Epithelial cell of esophagus (primary cell): ENCODE results near the gene ACOT7.

ENCODE experiments used
- DNase-seq: peaks from one replicate; pipeline ENCODE4 v3.0.0; 2010; ENCODE audit warnings: low read depth
- H3K4me3 ChIP-seq: 2 replicates; pipeline ENCODE4 v1.5.1; 2011; ENCODE audit warnings: mild to moderate bottlenecking, low read length, control low read depth
- CTCF ChIP-seq: IDR thresholded peaks from 2 replicates; pipeline ENCODE4 v1.5.1; 2011; ENCODE audit warnings: low read depth, mild to moderate bottlenecking, low read length, control low read depth, inconsistent platforms; ENCODE audit not compliant: insufficient read depth; ENCODE audit errors: missing control alignments

The ACOT7 gene

GRCh38 chr1:6287431-6287886 is 106.1 kb downstream of the ACOT7 start:
- no peak overlapping the region for H3K4me3 ChIP-seq
- TF ChIP-seq CTCF: no peak
- no peak for DNase-seq

GRCh38 chr1:6287029-6287428 is 106.5 kb downstream of the ACOT7 start:
- H3K4me3 ChIP-seq: no peak overlapping the region
- TF ChIP-seq CTCF: no peak
- DNase-seq: no peak

GRCh38 chr1:6286266-6286665 is 107.3 kb downstream of the ACOT7 start:
- no peak overlapping the region for H3K4me3 ChIP-seq
- no peak for DNase-seq
- TF ChIP-seq CTCF: no peak

- DNase-seq: no peak
- no peak for TF ChIP-seq CTCF
- H3K4me3 ChIP-seq: no peak overlapping the region
Measured at GRCh38 chr1:6285336-6285735, 108.2 kb downstream of the ACOT7 start.

- no peak for DNase-seq
- TF ChIP-seq CTCF: no peak
- H3K4me3 ChIP-seq: no peak overlapping the region
Measured at GRCh38 chr1:6282577-6283270, 110.8 kb downstream of the ACOT7 start.

GRCh38 chr1:6281511-6282402 is 111.8 kb downstream of the ACOT7 start:
- no peak for DNase-seq
- no peak overlapping the region for H3K4me3 ChIP-seq

More at GRCh38 chr1:6281511-6282402, 111.8 kb downstream of the ACOT7 start:
- TF ChIP-seq CTCF: no peak
